ENCODE results near the gene SLC6A18. TPM values are rescaled to one million over a fixed set of nuclear protein-coding genes. Genes with fewer than 3 reads are reported as not detected.

The SLC6A18 gene
- total RNA-seq, 1 donor from 2014 or later = not detected

GRCh38 chr5:1251678-1252580, 26.7 kb downstream of the SLC6A18 start:
- Histone ChIP-seq H3K9me3 (replicated peaks) (no peaks in the 10 kb centered on the region), H3K4me3 (no peak overlapping the region), H3K27ac (replicated peaks) (no peak overlapping the region), H3K27me3 (ENCODE audit: low read depth) (peaks cover 67% of the 10 kb centered on the region), H3K4me1 (no peaks in the 10 kb centered on the region), H3K36me3 (no peaks in the 10 kb centered on the region)
- DNase-seq = no peak
- TF ChIP-seq, protein P1, sequence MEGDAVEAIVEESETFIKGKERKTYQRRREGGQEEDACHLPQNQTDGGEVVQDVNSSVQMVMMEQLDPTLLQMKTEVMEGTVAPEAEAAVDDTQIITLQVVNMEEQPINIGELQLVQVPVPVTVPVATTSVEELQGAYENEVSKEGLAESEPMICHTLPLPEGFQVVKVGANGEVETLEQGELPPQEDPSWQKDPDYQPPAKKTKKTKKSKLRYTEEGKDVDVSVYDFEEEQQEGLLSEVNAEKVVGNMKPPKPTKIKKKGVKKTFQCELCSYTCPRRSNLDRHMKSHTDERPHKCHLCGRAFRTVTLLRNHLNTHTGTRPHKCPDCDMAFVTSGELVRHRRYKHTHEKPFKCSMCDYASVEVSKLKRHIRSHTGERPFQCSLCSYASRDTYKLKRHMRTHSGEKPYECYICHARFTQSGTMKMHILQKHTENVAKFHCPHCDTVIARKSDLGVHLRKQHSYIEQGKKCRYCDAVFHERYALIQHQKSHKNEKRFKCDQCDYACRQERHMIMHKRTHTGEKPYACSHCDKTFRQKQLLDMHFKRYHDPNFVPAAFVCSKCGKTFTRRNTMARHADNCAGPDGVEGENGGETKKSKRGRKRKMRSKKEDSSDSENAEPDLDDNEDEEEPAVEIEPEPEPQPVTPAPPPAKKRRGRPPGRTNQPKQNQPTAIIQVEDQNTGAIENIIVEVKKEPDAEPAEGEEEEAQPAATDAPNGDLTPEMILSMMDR (IDR thresholded peaks at IDR 0.05; ENCODE audit: borderline replicate concordance) = no peak
- intact Hi-C loops (cut with micrococcal nuclease) = no loop called here

DNA sequence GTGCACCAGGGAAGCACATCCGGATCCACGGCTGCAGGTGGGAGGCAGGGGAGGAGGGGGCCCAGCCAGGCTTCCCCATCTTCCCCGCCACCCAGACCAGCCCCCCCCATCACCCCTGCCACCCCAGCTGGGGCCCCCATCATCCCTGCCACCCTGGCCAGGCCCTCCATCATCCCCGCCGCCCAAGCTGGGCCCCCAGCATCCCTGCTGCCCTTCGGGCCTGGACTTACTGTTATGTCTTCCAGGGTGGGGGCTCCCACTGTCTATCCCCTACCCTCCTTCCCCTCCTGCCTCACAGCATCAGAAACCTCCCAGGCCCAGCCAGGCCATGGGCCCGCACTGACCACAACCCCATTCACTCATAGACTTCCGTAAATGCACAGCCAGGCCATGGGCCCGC, 27.5 kb downstream of the SLC6A18 start:
- no peak for DNase-seq
- Histone ChIP-seq H3K9me3 (replicated peaks) (no peaks in the 10 kb centered on the region), H3K36me3 (no peaks in the 10 kb centered on the region), H3K4me1 (no peaks in the 10 kb centered on the region), H3K27me3 (ENCODE audit: low read depth) (peaks cover 64% of the 10 kb centered on the region), H3K27ac (replicated peaks) (no peak overlapping the region), H3K4me3 (no peak overlapping the region)
- TF ChIP-seq, protein P1 (IDR thresholded peaks at IDR 0.05; ENCODE audit: borderline replicate concordance) = no peak
- intact Hi-C loops (cut with micrococcal nuclease) = no loop called here

- no peaks in the 10 kb centered on the region for H3K4me1 ChIP-seq
- H3K27me3 ChIP-seq (ENCODE audit: low read depth) = peaks cover 60% of the 10 kb centered on the region
- DNase-seq = no peak
- no peaks in the 10 kb centered on the region for H3K9me3 ChIP-seq (replicated peaks)
- no peak overlapping the region for H3K27ac ChIP-seq (replicated peaks)
- H3K36me3 ChIP-seq = no peaks in the 10 kb centered on the region
- TF ChIP-seq, protein P1 (IDR thresholded peaks at IDR 0.05; ENCODE audit: borderline replicate concordance) = no peak
- intact Hi-C loops (cut with micrococcal nuclease) = no loop called here
- H3K4me3 ChIP-seq = no peak overlapping the region
Measured at GRCh38 chr5:1253456-1254105, 28.4 kb downstream of the SLC6A18 start.

DNA sequence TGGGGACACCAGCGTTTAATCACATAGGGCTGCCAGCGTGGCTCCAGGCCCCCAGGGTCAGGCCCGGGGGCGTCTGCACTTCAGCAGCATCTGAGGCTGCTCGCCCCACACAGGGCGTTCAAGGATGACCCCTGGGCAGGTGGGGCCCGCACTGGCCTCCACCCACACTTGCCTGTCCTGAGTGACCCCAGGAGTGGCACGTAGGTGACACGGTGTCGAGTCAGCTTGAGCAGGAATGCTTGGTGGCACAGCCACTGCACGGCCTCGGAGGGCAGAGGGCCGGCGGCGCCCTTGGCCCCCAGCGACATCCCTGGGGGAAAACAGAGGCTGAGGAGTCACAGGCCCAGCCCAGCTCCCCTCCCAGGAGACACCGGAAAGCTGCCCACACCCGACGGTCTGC, 29.0 kb downstream of the SLC6A18 start:
- DNase-seq = no peak
- H3K27me3 ChIP-seq (ENCODE audit: low read depth) = peaks cover 53% of the 10 kb centered on the region
- intact Hi-C loops (cut with micrococcal nuclease) = no loop called here
- H3K4me1 ChIP-seq = no peaks in the 10 kb centered on the region
- H3K4me3 ChIP-seq = no peak overlapping the region
- no peak overlapping the region for H3K27ac ChIP-seq (replicated peaks)
- H3K9me3 ChIP-seq (replicated peaks) = no peaks in the 10 kb centered on the region
- TF ChIP-seq, protein P1 (IDR thresholded peaks at IDR 0.05; ENCODE audit: borderline replicate concordance) = no peak
- no peaks in the 10 kb centered on the region for H3K36me3 ChIP-seq

- no peaks in the 10 kb centered on the region for H3K9me3 ChIP-seq (replicated peaks)
- no peak for DNase-seq
- TF ChIP-seq, protein P1 (IDR thresholded peaks at IDR 0.05; ENCODE audit: borderline replicate concordance) = no peak
- H3K27ac ChIP-seq (replicated peaks) = no peak overlapping the region
- no peak overlapping the region for H3K4me3 ChIP-seq
- no peaks in the 10 kb centered on the region for H3K36me3 ChIP-seq
- intact Hi-C loops (cut with micrococcal nuclease) = no loop called here
- H3K27me3 ChIP-seq (ENCODE audit: low read depth) = peaks cover 44% of the 10 kb centered on the region
- no peaks in the 10 kb centered on the region for H3K4me1 ChIP-seq
Measured at GRCh38 chr5:1255081-1255561, 29.9 kb downstream of the SLC6A18 start.
